Uterus (tissue), 2 donors: ENCODE data around the gene IRF5.

Experiments used
- POLR2A ChIP-seq, 2 donors: fragments of 450-650 bp; IDR thresholded peaks; one replicate each; pipeline ENCODE4 v1.6.1; 2016; ENCODE audit warnings: antibody characterized with exemption in 2 of 2, mild to moderate bottlenecking in 1 of 2, moderate library complexity in 1 of 2
- TF ChIP-seq, protein P1 (sequence below), 4 experiments: fragments of 200-600 bp in 2 of 4; fragments of 450-650 bp in 2 of 4; sonication (generic) in 2 of 4; IDR thresholded peaks; one replicate each; pipeline ENCODE4 v1.5.1; 2016 to 2019; ENCODE audit warnings: antibody characterized with exemption in 4 of 4, mild to moderate bottlenecking in 2 of 4, moderate library complexity in 1 of 4

DNA sequence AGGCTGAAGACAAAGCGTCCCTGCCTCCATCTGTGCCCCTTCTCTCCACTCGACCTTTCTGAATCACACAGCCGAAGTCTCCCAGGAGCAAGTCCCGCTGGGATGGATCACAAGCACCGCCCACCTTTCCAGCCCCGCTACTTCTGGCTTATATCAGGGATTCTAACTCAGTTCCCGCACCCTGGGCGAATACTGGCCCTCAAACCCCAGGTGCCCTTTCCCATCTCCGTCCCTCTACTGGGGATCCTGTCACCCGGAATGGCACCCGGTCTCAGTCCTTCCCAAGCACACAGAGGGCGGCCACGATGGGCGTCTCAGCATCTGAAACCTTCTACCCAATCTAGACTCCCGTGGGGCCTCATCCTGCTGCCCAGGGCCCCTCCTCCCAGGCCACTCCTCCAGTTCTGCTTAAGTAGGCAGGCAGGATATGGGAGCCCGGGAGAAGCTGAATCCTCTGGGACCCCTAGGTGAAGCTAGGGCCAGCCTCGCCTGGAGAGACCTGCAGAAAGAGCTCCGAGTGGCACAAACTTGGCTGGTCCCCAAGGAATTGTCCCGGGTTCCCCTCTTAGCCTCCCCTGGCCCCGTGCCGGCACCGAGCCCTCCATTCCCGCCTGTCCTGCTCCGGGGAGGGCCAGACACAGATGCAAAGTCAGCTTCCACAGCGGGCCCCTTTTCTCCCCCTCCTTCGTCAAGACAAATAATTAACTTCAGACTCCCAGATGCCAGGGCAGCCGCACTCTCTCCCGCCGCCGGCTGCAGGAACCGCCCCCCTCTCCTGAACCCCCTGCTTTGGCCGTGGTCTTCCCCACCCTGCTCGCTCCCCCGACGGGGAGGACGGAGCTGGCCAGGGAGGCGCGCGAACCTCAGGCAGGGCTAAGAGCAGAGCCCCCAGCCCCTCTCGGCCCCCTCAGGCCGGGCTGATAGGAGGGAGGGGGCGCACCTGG, 27.8 kb upstream of the IRF5 start:
- TF ChIP-seq, protein P1, sequence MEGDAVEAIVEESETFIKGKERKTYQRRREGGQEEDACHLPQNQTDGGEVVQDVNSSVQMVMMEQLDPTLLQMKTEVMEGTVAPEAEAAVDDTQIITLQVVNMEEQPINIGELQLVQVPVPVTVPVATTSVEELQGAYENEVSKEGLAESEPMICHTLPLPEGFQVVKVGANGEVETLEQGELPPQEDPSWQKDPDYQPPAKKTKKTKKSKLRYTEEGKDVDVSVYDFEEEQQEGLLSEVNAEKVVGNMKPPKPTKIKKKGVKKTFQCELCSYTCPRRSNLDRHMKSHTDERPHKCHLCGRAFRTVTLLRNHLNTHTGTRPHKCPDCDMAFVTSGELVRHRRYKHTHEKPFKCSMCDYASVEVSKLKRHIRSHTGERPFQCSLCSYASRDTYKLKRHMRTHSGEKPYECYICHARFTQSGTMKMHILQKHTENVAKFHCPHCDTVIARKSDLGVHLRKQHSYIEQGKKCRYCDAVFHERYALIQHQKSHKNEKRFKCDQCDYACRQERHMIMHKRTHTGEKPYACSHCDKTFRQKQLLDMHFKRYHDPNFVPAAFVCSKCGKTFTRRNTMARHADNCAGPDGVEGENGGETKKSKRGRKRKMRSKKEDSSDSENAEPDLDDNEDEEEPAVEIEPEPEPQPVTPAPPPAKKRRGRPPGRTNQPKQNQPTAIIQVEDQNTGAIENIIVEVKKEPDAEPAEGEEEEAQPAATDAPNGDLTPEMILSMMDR (IDR thresholded peaks at IDR 0.05) = no peak
- TF ChIP-seq POLR2A (IDR thresholded peaks at IDR 0.05) = no peak
